ENCODE data around the gene SLC9A7.

GRCh38 chrX:46665232-46666152 lies 93.4 kb downstream of the SLC9A7 start:
- no peak for TF ChIP-seq CTCF (IDR thresholded peaks at IDR 0.05)
- no peak for TF ChIP-seq POLR2A (IDR thresholded peaks at IDR 0.05; ENCODE audit: low read depth)
